HG03558 (cell line): Measurements from ENCODE around the gene ODC1.

Experiments
- ATAC-seq: cut with Tn5 transposase; IDR thresholded peaks from one replicate; pipeline ENCODE4 v1.9.1; 2021; ENCODE audit warnings: moderate number of reproducible peaks; ENCODE audit not compliant: unreplicated experiment; ENCODE audit errors: extremely low read depth

The ODC1 gene

GRCh38 chr2:10423400-10423774 is 24.7 kb downstream of the ODC1 start:
- ATAC-seq: no peak

DNA sequence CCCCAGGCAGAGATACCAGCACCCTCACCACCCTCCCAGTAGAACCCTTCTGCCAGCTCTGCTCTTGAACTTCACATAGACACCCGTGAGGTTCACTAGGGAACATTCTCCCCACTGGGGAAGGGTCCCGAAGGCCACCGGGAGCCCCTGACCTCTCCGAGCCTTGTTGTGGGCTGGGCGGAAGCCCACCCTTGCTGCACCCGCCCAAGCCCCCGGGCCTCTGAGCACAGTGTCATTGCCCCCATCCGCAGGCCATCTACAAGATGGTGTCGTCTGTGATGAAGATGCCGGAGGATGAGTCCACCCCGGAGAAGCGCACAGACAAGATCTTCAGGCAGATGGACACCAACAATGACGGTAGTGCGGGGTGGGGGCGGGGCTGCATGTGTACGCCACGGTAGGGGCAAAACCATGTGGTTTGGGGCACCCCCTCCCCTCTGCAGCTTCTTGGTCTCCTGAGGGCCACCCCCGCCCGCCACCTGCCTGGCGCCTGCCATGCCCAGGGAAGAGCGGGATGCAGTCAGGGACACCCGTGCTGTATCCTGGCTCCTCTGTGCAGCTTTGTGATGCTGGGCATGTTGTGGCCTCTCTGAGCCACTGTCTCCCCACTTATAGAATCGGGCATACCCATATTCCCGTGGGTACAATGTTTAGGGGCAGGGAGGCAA is 25.3 kb downstream of the ODC1 start:
- ATAC-seq: no peak

GRCh38 chr2:10422251-10422650 is 25.9 kb downstream of the ODC1 start:
- no peak for ATAC-seq

DNA sequence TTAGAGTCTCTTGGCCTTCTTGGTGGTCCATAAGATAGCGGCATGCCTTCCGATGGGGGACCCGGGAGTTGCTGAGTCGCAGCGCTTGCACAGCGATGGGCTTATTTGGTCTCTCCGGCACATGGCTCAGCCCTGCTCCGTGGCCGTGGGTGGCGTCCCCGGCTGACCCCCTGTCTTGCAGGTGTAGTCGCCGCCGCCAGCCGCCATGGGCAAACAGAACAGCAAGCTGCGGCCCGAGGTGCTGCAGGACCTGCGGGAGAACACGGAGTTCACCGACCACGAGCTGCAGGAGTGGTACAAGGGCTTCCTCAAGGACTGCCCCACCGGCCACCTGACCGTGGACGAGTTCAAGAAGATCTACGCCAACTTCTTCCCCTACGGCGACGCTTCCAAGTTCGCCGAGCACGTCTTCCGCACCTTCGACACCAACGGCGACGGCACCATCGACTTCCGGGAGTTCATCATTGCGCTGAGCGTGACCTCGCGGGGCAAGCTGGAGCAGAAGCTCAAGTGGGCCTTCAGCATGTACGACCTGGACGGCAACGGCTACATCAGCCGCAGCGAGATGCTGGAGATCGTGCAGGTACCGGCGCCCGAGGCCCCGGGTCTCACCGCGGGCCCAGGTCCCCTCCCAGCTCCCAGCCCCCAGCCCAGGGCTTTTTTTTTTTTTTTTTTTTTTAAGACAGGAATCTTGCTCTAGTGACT is 28.4 kb downstream of the ODC1 start:
- ATAC-seq: no peak

GRCh38 chr2:10417551-10418335 is 30.4 kb downstream of the ODC1 start:
- ATAC-seq: no peak

- ATAC-seq: no peak
Measured at GRCh38 chr2:10415640-10416039, 32.5 kb downstream of the ODC1 start.

GRCh38 chr2:10415048-10415447 is 33.1 kb downstream of the ODC1 start:
- ATAC-seq: no peak

- no peak for ATAC-seq
Measured at GRCh38 chr2:10414591-10414990, 33.5 kb downstream of the ODC1 start.

GRCh38 chr2:10413991-10414451 is 34.1 kb downstream of the ODC1 start:
- ATAC-seq: no peak

DNA sequence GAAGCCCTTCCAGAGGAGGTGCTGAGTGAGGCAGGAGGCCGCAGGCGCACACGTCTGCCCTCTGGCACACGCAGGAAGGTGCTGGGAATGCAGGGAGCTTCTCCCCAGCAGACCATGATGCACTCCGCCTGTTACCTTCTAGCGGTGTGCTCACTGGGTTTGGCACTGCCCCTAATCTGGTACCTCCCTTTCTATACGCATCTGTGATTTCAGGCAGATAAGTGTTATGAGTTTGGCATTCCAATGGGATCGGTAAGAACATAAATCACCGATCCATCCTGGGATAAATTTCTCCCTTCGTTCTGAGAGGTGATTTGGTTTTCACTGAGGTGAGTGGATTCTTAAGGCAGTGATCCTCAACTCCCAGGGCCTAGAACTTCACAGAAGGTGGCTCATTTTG is 34.6 kb downstream of the ODC1 start:
- no peak for ATAC-seq

DNA sequence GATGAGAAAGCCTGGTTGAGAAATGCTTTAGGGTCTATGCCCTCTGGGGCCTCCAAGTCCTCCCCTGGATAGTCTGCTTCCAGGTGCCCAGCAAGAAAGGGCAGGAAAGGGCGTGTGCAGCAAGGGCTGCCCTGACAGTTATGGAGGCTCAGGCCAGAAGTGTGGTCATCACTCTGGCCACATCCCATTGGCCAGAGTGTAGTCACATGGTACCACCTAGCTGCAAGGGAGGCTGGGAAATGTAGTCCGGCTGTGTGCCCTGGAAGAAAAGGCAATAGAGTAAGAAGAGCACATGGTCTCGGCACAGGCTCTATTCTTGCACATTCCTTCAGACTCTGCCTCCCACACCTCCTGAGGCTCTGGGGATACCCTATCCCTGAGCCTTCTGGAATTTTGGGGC is 35.7 kb downstream of the ODC1 start:
- ATAC-seq: no peak

DNA sequence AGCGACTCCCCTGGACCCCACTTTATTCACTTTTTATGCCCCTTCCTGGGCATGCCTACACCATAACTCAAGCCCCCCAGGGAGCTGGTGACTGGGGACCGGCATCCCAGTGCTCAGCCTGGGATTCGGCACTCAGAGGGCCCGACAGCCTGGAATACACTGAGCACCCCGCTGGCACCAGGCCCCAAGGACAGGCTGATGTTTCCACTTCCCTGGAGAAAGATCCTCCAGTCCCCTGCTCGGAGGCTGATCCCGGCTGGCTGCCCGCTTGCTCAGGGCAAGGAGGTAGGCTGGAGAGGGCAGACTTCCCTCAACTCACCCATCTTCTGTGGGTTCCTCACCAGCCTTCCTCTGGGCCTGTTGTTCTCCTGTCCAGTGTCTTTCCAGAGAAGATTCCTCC is 36.6 kb downstream of the ODC1 start:
- ATAC-seq: no peak

DNA sequence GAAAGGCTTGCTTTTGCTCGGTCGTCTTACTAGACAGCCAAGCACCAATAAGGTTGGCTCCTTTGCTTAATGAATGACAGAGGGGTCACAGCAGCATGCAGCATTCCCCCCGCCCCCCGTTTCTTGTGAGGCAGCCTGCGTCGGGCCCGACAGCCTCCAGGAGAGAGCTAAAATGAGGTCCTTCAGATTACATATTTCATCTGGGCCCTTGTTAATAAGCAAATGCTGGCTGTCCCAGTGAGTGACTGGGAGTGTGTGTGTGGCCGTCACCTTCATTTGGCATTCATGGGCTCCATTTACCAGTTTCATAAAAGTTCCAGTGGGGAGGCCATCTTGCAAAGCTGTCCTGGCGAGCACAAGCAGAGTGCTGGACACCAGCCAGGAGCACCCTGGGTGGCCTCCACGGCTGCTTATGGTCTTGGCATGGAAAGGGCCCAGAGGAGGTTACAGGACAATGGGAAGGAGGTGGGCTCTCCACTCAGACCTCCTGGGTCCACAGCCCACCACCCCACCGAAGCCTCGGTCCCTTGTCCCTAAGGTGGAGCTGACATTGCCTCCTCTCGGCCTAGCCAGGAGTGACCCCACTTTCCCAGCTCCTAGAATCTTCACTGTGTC is 37.2 kb downstream of the ODC1 start:
- no peak for ATAC-seq

DNA sequence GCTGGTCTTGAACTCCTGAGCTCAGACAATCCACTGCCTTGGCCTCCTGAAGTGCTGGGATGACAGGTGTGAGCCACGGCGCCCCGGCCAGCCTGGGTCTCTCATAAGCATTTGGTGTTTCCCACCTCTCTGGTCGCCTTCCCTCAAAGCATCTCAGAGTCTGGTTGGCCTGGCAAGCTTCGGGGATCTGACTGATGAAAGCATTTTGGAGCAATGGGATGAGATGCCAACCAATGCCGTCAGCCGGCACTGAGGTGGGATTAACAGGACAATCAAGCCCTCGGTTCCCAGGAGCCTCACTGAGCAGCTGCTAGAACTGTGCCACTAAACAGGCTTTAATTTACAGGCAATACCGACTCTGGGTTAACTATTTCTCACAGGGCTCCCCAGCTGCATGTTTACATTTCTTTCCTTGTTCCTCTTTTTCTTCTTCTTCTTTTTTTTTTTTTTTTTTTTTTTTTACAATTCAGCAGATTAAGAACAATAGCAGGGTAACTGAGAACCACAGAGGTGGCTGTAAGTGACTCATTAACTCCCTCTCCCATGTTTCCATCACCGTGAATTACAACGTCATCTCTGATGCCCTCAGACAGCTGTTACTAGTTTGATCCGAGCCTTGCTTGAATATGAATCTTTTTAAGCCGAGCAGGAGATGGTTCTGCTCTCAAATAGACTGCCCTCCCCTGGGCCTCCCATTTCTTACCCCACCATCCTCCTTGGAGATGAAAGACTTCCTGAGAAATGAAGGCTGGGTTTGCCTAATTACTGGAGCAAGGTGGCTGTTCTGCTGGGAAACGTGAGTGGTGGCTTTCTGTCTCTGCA is 37.9 kb downstream of the ODC1 start:
- ATAC-seq: peak; percentile 64

DNA sequence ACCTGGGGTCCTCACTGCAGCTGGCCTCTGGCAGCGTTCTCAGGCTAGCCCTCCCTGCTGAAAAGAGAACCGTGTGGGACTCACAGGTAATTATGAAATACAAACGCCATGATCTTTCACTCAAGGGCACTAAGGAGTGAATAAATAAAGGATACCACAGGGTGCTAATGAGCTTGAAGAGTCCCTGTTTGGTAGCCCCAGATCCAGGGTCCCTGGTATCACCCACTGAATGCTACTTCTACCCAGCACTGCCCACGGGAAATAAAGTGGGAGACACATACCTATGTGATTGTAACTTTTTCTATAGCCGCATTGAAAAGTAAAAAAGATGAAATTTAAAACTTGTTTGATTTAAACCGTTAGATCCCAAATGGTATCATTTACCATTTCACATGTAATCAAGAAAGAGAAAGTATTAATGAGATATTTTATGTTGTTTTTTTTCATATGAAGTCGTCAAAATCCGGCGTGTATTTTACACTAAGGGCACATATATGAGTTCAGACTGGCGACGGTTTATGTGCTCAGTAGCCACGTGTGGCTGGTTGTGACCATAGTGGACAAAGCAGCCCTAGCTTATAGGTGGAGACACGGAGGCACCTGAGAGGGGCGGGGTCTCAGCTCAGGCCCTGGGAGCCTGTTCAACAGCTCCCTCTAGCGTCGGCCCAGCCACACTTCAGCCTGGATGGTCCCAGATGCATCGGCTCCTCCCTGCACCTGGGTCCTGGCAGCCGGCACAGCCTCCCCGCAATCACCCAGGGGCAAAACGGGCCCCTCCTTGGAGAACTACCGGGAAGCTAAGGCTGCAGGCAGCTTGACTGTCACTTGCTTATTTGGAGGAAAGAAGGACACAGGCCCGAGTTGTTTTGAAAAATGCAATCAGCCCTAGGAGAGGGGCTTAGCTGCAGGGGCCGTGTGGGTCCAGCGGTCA is 39.2 kb downstream of the ODC1 start:
- no peak for ATAC-seq

DNA sequence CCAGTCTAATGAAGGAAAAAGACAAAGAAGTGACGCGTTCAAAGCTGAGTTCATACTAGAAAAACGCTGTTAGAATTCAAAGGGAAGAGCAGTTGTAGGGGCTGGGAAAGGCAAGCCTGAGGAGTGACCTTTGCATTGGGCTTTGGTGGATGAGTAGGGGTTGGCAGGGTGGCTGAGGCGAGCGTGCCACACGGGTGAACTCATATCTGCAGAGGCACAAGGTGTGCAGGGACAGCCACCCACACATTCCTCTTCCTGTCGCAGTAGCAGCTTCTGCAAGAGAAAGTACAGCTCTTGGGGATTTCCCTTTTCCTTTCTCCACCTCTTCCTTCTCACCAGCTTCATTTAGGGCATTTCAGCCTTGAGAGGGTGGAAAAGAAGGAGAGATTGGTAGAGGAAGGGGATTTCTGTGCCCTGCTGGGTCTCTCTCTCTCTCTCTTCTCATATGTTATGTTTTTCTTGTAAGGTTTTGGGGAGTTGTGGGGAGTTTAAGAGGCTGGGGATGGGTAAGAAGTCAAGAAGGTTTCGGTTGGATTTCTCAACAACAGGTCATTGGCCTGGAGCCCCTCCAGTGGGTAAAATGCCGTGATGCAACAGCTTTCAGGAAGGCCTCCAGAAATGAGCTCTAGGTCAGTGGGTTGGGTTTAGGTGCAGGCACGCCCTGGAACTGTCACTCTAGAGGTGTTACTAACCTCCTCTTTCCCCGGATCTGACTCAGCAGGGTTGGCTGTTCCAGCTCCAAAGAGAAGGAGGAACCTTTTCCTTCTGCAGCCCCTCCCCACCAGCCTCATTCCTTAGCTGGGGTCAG is 40.1 kb downstream of the ODC1 start:
- peak; percentile 27 for ATAC-seq

DNA sequence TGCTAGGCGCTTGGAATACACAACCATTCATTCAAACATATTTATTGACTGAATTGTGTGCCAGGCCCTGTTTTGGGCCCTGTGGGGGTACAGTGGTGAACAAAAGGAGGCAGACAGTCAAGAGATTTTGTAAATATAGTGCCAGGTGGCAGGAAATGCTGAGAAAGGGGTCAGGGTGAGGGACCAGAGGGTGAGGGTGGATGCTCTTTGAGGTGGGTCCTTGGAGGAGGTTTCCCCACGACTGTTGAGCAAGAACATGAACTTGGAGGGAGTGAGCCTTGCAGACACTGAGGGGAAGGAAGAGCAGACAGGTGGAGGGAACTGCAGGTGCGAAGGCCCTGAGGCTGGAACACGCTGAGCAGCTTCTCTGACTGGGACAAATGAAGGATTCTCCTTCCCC is 40.7 kb downstream of the ODC1 start:
- ATAC-seq: no peak

- ATAC-seq: no peak
Measured at GRCh38 chr2:10406491-10407188, 41.5 kb downstream of the ODC1 start.
